OCI-LY7 (cell line): Measurements from ENCODE around the gene IQSEC1. TPM values are rescaled to one million over a fixed set of nuclear protein-coding genes. Genes with fewer than 3 reads are reported as not detected.

Experiments
- BruUV-seq: library from RNA; stranded (reverse); fragments of 400-500 nt; replicated peaks from 2 replicates; lab custom pipeline; 2021; lab: Mats Ljungman, UMichigan
- CTCF ChIA-PET: fragments of 300-600 bp; sonication (Branson Sonifier 250); formaldehyde crosslinking; loops from one replicate; lab custom pipeline; 2022; ENCODE audit warnings: antibody characterized with exemption; ENCODE audit not compliant: unreplicated experiment; lab: Charles Lee
- POLR2A ChIA-PET: fragments of 300-600 bp; sonication (Branson Sonifier 250); formaldehyde crosslinking; loops from one replicate; lab custom pipeline; 2022; ENCODE audit warnings: antibody characterized with exemption; lab: Charles Lee
- DNase-seq: peaks from one replicate; pipeline ENCODE4 v3.0.0-alpha.2; 2015; ENCODE audit warnings: low spot score
- H2AFZ ChIP-seq: fragments of 200-600 bp; sonication (generic), shearing (Covaris generic); 2 replicates; pipeline ENCODE4 v1.6.1; 2014; ENCODE audit warnings: mild to moderate bottlenecking, antibody characterized with exemption, low read length, moderate library complexity
- H3K27ac ChIP-seq: fragments of 200-600 bp; sonication (generic); 2 replicates; pipeline ENCODE4 v1.5.1; 2014; ENCODE audit warnings: mixed run types, low read depth, mild to moderate bottlenecking, moderate library complexity, low read length, inconsistent platforms; ENCODE audit not compliant: poor library complexity, severe bottlenecking
- H3K36me3 ChIP-seq: fragments of 200-600 bp; sonication (generic); 2 replicates; pipeline ENCODE4 v1.6.1; 2014; ENCODE audit warnings: mild to moderate bottlenecking, antibody characterized with exemption, low read length, moderate library complexity, mixed read lengths; ENCODE audit not compliant: insufficient read depth
- H3K4me1 ChIP-seq: fragments of 200-600 bp; sonication (generic); 2 replicates; pipeline ENCODE4 v1.5.1; 2014; ENCODE audit warnings: mild to moderate bottlenecking, low read length; ENCODE audit not compliant: insufficient read depth, poor library complexity, severe bottlenecking
- H3K4me2 ChIP-seq: fragments of 200-600 bp; sonication (generic); 2 replicates; pipeline ENCODE4 v1.6.1; 2014; ENCODE audit warnings: mild to moderate bottlenecking, low read length
- H3K4me3 ChIP-seq: fragments of 200-600 bp; sonication (generic); 2 replicates; pipeline ENCODE4 v1.5.1; 2014; ENCODE audit warnings: mild to moderate bottlenecking, low read depth, low read length; ENCODE audit not compliant: poor library complexity, severe bottlenecking
- H3K79me2 ChIP-seq: fragments of 200-600 bp; sonication (generic); 2 replicates; pipeline ENCODE4 v1.6.1; 2016; ENCODE audit warnings: low read depth, mild to moderate bottlenecking, low read length, moderate library complexity, mixed read lengths; ENCODE audit not compliant: insufficient read depth
- H3K9me2 ChIP-seq: fragments of 200-600 bp; sonication (generic); 2 replicates; pipeline ENCODE4 v1.6.1; 2016; ENCODE audit warnings: mild to moderate bottlenecking, low read length, mixed read lengths; ENCODE audit not compliant: insufficient read depth
- H3K9me3 ChIP-seq: fragments of 200-600 bp; sonication (generic); 2 replicates; pipeline ENCODE4 v1.6.1; 2014; ENCODE audit warnings: mild to moderate bottlenecking, mixed run types, low read length, mixed read lengths
- H4K20me1 ChIP-seq: fragments of 200-600 bp; sonication (generic); 2 replicates; pipeline ENCODE4 v1.6.1; 2014; ENCODE audit warnings: mild to moderate bottlenecking, antibody characterized with exemption, low read length, moderate library complexity, mixed read lengths; ENCODE audit not compliant: insufficient read depth
- CTCF ChIP-seq: fragments of 200-600 bp; sonication (generic); conservative IDR thresholded peaks from 2 replicates; pipeline ENCODE4 v1.5.1; 2014; ENCODE audit warnings: mild to moderate bottlenecking, antibody characterized with exemption, low read length, moderate library complexity, mixed read lengths
- EZH2phosphoT487 ChIP-seq: fragments of 200-600 bp; sonication (generic); IDR thresholded peaks from 2 replicates; pipeline ENCODE4 v1.6.1; 2018; ENCODE audit warnings: low read depth, borderline replicate concordance, mild to moderate bottlenecking, mixed run types, antibody characterized with exemption, low read length, moderate library complexity, mixed read lengths
- intact Hi-C: fragments of 100-400 bp; cut with micrococcal nuclease; formaldehyde crosslinking; loops from one replicate; pipeline ENCODE4 v1.10.0; 2022; ENCODE audit not compliant: unreplicated experiment
- total RNA-seq, 2 experiments: library from RNA; depleted of rRNA in 1 of 2; stranded (reverse); fragments of >200 nt in 1 of 2; shearing (Covaris generic) in 1 of 2; gene quantifications; 2 replicates each; pipeline ENCODE4 v1.2.3, GENCODE V29; 2014 to 2022

The IQSEC1 gene
- total RNA-seq, 2 experiments from 2014 or later = 25.2 to 70.1 TPM

DNA sequence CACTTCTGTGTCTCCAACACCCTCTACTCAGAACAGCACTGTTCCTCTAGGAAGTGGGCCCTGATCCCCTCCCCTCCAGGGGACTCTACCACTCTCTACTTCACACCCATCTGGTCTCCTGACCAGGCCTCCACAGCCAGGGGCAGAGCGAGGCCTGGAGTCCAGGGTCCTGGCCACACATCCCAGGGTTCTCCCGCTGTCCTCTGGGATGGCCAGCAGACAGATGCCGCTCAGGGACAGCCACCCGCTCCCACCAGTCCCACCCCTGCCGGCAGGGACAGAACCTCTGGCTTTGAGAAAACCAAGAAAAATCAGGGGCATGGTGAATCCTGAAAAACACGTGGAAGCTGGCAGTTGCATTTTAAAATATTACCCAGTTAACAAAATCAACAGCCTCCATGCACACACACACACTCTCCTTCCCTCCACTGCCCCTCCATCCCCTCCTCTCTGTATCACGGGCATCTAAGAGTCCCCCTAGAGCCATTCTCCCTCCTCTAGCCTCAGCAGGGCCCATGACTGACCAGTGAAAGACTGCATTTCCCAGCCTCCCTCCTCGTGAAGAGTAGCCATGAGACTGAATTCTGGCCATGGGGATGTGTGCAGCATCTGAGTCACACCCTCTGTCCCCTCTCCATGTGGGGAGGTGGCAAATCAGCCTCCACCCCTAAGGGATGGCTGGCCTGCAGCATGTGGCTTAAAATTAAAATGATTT, 32.1 kb upstream of the IQSEC1 start:
- Histone ChIP-seq H3K9me3 (no peaks in the 10 kb centered on the region), H3K4me2 (no peak overlapping the region), H3K4me3 (no peak overlapping the region), H3K4me1 (peaks cover 5% of the 10 kb centered on the region), H3K36me3 (no peaks in the 10 kb centered on the region), H3K79me2 (no peaks in the 10 kb centered on the region), H3K9me2 (no peaks in the 10 kb centered on the region), H4K20me1 (no peaks in the 10 kb centered on the region), H2AFZ (no peak overlapping the region), H3K27ac (no peak overlapping the region)
- no peak for TF ChIP-seq EZH2phosphoT487
- no peak for TF ChIP-seq CTCF
- ChIA-PET CTCF (interaction anchor here (0.6 kb wide), 1 partner anchor 69 kb away, joined by 3 read pairs; no protein-coding TSS in a partner anchor), POLR2A (no interaction called here)
- intact Hi-C loops = no loop called here
- no TSS peak for BruUV-seq
- no peak for DNase-seq

DNA sequence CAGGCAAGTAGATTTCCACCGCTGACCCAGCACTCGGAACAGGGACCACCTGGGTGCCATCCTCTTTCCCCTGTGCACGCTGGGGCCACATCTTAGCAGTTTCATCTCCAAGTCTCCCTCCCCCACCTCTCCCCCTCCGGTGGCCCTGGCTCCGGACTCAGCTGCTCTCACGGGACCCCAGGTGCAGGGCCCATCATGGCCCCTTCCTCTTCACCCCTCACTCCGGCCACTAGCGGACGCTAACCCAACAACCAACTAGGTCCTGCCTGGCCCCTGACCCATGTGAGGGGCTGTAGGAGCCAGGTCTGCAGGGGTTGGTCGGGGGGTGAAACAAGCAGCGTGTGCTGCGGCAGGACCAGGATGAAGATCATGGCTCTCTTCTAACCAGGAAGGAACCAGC, 31.3 kb upstream of the IQSEC1 start:
- Histone ChIP-seq H3K27ac (no peak overlapping the region), H3K9me3 (no peaks in the 10 kb centered on the region), H3K79me2 (no peaks in the 10 kb centered on the region), H3K4me3 (no peak overlapping the region), H3K4me2 (no peak overlapping the region), H4K20me1 (no peaks in the 10 kb centered on the region), H3K9me2 (no peaks in the 10 kb centered on the region), H3K36me3 (no peaks in the 10 kb centered on the region), H2AFZ (no peak overlapping the region), H3K4me1 (no peaks in the 10 kb centered on the region)
- POLR2A ChIA-PET = no interaction called here
- no peak for DNase-seq
- TF ChIP-seq EZH2phosphoT487 = no peak
- no peak for TF ChIP-seq CTCF
- intact Hi-C loops = no loop called here
- BruUV-seq = no TSS peak
- CTCF ChIA-PET = no interaction called here

- ChIA-PET POLR2A (interaction anchor here (0.6 kb wide), 1 partner anchor 376 kb away, joined by 4 read pairs; the partner anchor contains the start of gene HDAC11), CTCF (interaction anchor here (0.6 to 1.5 kb wide), 2 partner anchors 12 to 468 kb away, joined by 3 read pairs; no protein-coding TSS in a partner anchor)
- Histone ChIP-seq H3K4me2 (no peak overlapping the region), H2AFZ (no peak overlapping the region), H3K9me2 (no peaks in the 10 kb centered on the region), H4K20me1 (no peaks in the 10 kb centered on the region), H3K27ac (no peak overlapping the region), H3K4me3 (no peak overlapping the region), H3K36me3 (no peaks in the 10 kb centered on the region), H3K79me2 (no peaks in the 10 kb centered on the region), H3K9me3 (no peaks in the 10 kb centered on the region), H3K4me1 (peaks cover 5% of the 10 kb centered on the region)
- TF ChIP-seq EZH2phosphoT487 = no peak
- no peak for TF ChIP-seq CTCF
- BruUV-seq = no TSS peak
- no peak for DNase-seq
- intact Hi-C loops = no loop called here
Observed at GRCh38 chr3:13103416-13104058, 30.3 kb upstream of the IQSEC1 start.
